SJSA1 (cell line): ENCODE results near the gene GSTA4. TPM values are rescaled to one million over a fixed set of nuclear protein-coding genes. Genes with fewer than 3 reads are reported as not detected.
"Not testable (repeated sequence)": the region's sequence is repeated elsewhere in the genome, so short reads cannot be mapped to it uniquely, and the experiment has no call there.

ENCODE experiments used
- DNase-seq, 2 experiments: peaks; one replicate each; pipeline ENCODE4 v3.0.0-alpha.2; 2015 to 2020; ENCODE audit warnings: low spot score in 2 of 2, low read depth in 1 of 2
- H3K27ac ChIP-seq: fragments of 250-450 bp; sonication (Bioruptor Pico); 2 replicates; pipeline ENCODE4 v1.5.1; 2020; ENCODE audit warnings: mild to moderate bottlenecking, moderate library complexity
- H3K27me3 ChIP-seq: fragments of 250-450 bp; sonication (Bioruptor Pico); replicated peaks from 2 replicates; pipeline ENCODE4 v1.5.1; 2020; ENCODE audit warnings: mild to moderate bottlenecking, moderate library complexity
- H3K36me3 ChIP-seq: fragments of 250-450 bp; sonication (Bioruptor Pico); 2 replicates; pipeline ENCODE4 v1.5.1; 2020; ENCODE audit warnings: mild to moderate bottlenecking
- H3K4me1 ChIP-seq: fragments of 250-450 bp; sonication (Bioruptor Pico); replicated peaks from 2 replicates; pipeline ENCODE4 v1.6.1; 2021; ENCODE audit warnings: mild to moderate bottlenecking
- H3K4me3 ChIP-seq: fragments of 250-450 bp; sonication (Bioruptor Pico); 2 replicates; pipeline ENCODE4 v1.5.1; 2020; ENCODE audit warnings: mild to moderate bottlenecking
- H3K9me3 ChIP-seq: fragments of 250-450 bp; sonication (Bioruptor Pico); replicated peaks from 2 replicates; pipeline ENCODE4 v1.5.1; 2020; ENCODE audit warnings: mild to moderate bottlenecking
- total RNA-seq: library from RNA; depleted of rRNA; stranded (reverse); fragments of >200 nt; shearing (Covaris generic); gene quantifications from 2 replicates; pipeline ENCODE4 v1.2.3, GENCODE V29; 2014; rRNA removed

The GSTA4 gene
- total RNA-seq, 1 experiment from 2014 or later = 25.8 TPM

DNA sequence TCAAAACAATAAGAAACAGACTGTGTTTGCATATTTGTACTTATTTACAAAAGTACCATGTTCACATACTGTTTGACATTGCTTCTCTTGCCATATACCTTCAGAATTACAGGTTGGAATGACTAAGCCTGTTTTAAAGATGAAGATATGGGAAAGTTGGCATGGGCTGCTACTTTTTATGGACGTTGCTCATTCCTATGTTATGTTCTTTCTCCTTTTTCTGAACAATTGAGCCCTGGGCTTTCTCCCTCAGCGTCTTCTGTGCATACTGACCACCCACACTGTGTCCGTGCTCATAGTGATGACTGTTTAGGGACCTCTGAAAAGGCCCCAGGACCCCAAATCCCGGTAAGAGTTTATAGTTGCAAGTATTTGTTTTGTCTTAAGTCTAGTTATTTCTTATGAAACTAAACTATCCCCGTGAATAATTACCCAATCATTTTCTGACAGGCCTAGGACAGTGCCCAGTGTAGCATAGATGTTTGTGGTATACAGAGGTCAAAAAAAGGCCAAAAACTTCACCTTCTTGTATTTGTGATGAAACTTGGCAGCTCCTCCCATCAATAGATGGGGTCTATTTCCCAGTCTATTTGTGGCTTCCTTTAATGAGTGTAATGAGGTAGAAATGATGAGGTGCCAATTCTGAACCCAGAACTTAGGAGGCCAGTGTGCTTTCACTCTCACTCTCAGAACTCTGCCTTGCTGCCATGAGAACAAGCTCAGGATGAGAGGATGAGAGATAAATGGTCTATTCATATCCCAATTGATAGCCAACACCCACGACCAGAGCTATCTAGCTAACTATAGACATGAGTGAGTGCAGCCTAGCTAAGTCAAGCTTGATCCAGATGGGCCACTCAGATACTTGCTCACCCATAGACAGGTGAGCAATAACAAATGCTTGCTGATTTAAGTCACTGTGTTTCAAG lies 40.9 kb downstream of the GSTA4 start:
- Histone ChIP-seq H3K4me3 (no peak overlapping the region), H3K9me3 (no peaks in the 10 kb centered on the region), H3K27me3 (no peaks in the 10 kb centered on the region), H3K4me1 (peaks cover 20% of the 10 kb centered on the region), H3K27ac (0 out of 2 replicates have a peak overlapping the region, but pooled peaks have one; percentile 20), H3K36me3 (no peaks in the 10 kb centered on the region)
- DNase-seq = peak; percentile 77 to 80

DNA sequence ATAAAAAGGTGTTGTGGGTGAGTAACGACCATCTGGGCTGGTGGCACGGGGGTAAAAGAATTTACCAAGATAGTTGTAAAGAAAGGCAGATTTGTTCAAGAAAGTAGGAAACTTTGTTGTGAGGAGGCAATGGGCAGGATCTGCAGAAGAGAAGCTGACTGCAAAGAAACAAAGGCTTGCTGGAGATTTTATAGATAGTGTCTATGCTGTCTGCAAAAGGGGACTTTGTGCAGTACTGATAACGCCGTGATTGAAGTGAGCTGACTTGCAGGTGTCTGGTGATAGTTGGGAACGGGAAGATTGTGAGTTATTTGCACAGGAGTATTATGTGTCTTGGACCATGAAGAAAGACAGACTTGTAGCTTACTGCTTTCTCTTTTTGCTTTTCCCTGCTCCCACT lies 48.8 kb downstream of the GSTA4 start:
- Histone ChIP-seq H3K9me3 (no peaks in the 10 kb centered on the region), H3K27ac (no peak overlapping the region), H3K27me3 (no peaks in the 10 kb centered on the region), H3K4me3 (no peak overlapping the region), H3K4me1 (no peaks in the 10 kb centered on the region), H3K36me3 (no peaks in the 10 kb centered on the region)
- DNase-seq = no peak

DNA sequence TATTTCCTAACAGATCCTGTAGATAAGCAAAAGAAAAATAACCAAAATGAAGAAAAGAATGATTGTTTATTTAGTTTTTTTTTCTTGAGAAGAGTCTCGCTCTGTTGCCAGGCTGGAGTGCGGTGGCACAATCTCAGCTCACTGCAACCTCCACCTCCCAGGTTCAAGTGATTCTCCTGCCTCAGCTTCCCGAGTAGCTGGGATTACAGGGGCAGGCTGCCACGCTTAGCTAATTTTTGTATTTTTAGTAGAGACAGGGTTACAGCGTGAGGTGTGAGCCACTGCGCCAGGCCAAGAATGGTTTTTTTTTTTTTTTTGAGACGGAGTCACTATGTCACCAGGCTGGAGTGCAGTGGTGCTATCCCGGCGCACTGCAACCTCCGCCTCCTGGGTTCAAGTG lies 52.3 kb downstream of the GSTA4 start:
- H3K27me3 ChIP-seq, H3K4me1 ChIP-seq, H3K4me3 ChIP-seq, H3K36me3 ChIP-seq, H3K27ac ChIP-seq, H3K9me3 ChIP-seq, DNase-seq: not testable (repeated sequence)

DNA sequence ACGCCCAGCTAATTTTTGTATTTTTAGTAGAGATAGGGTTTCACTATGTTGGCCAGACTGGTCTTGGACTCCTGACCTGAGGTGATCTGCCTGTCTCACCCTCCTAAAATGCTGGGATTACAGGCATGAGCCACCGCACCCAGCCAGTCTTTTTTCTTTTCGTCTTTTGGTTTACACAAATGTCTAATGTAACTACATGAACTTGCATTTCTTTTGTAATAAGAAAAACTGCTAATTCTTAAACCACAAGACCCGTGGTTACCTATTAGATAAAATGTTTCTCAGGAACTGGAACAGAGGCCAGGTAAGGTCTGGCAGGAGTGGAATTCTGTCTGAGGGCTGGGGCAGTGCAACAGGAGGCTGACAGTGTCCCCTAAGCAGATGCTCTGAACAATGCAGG lies 52.9 kb downstream of the GSTA4 start:
- DNase-seq = no peak
- no peak overlapping the region for H3K4me3 ChIP-seq
- no peaks in the 10 kb centered on the region for H3K27me3 ChIP-seq
- no peaks in the 10 kb centered on the region for H3K9me3 ChIP-seq
- H3K27ac ChIP-seq = no peak overlapping the region
- no peaks in the 10 kb centered on the region for H3K36me3 ChIP-seq
- peaks cover 5% of the 10 kb centered on the region for H3K4me1 ChIP-seq

DNA sequence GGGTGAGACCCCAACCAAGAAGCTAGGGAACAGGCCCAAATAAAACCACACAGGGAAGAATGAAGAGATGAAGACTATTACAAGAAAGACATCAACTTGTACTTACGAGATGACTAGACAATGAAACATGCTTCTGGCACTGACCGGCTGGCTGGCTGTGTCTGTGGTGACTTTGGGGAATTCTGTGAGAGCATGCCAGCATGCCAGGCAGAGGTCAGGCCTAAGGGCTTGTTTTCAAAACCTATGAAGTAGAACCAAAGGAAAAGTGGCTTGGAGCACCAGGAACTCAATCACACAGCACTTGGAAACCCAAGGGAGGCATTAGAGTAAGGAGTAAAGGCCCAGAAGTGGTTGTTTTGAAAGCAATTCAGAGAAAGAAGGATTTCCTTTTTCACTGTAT lies 57.2 kb downstream of the GSTA4 start:
- no peak overlapping the region for H3K27ac ChIP-seq

DNA sequence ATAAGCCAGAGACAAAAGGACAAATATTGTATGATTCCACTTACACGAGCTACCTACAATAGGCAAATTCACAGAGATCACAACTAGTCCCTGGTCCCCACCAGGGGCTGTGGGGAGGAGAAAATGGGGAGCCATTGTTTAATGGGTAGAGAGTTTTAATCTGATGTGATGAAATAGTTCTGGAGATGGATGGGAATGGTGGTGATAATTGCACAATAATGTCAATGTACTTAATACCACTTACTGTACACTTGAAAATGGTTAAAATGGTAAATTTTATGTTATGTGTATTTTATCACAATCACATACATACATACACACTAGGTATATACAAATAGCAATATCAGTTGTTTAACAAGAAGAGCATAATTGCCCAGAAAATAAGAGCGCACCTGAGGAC lies 61.3 kb downstream of the GSTA4 start:
- H3K36me3 ChIP-seq = no peaks in the 10 kb centered on the region
- H3K27ac ChIP-seq = no peak overlapping the region
- no peak overlapping the region for H3K4me3 ChIP-seq
- no peaks in the 10 kb centered on the region for H3K9me3 ChIP-seq
- no peak for DNase-seq
- peaks cover 19% of the 10 kb centered on the region for H3K4me1 ChIP-seq
- no peaks in the 10 kb centered on the region for H3K27me3 ChIP-seq

More for the DNA sequence above, 57.2 kb downstream of the GSTA4 start:
- H3K27me3 ChIP-seq = no peaks in the 10 kb centered on the region
- no peaks in the 10 kb centered on the region for H3K9me3 ChIP-seq
- no peaks in the 10 kb centered on the region for H3K36me3 ChIP-seq
- no peak overlapping the region for H3K4me3 ChIP-seq
- peaks cover 6% of the 10 kb centered on the region for H3K4me1 ChIP-seq
- no peak for DNase-seq

DNA sequence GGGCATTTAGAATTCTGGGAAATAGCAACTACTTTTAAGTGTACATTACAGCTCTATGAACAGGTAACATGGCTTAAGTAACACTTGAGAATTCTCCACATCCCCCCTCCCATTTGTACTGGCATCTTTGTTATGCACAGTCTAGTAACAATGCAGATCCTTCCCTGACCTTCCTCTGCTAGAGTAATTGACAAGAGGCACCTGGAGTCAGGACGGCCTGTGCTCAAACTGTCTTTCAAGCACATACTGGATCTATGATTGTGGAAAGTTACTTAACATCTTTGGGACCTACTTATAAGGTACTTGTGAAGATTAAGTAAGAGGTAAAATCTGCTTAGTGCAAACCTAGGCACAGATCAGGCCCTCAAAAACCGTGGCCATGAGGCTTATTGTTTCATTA lies 63.7 kb downstream of the GSTA4 start:
- Histone ChIP-seq H3K27ac (no peak overlapping the region), H3K27me3 (no peaks in the 10 kb centered on the region), H3K4me1 (peaks cover 16% of the 10 kb centered on the region), H3K4me3 (no peak overlapping the region), H3K36me3 (no peaks in the 10 kb centered on the region), H3K9me3 (no peaks in the 10 kb centered on the region)
- no peak for DNase-seq

DNA sequence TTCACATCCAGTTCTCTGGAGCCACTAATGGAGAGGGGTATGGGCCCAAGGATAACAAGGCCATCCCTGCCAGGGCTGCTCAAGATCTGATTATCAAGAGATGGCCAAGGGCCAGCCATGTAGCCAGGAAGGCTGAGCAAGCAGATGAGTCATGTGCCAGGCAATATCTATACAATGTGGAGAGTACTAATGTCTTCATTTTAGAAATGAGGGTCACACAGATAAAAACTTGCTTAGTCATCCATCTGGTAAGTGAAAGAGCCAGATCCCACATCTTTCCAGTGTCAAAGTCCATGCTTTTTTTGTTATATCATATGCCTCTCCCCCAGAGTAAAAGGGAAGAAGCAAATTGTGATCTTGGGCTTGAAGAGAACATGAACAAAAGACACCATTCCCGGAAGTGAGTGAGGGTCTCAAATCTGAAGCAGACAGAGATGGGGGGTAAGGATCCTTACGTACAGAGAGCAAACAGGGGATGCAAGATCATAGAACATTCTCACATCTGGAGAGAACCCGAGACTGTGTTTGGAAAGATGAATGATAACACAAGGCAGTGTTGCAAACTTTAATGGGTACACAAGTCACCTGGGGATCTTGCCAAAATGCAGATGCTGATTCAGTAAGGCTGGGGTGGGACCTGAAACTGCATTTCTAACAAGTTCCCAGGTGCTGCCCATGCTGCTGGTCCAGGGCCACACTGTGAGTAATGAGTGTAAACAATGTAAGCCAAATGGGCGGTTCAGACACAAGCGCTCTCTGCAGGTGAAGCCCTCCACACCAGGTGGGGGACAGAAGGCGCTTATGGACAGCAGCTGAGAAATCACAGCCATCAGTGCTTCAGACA lies 65.5 kb downstream of the GSTA4 start:
- no peaks in the 10 kb centered on the region for H3K36me3 ChIP-seq
- no peak overlapping the region for H3K4me3 ChIP-seq
- H3K4me1 ChIP-seq = peaks cover 20% of the 10 kb centered on the region
- H3K27me3 ChIP-seq = no peaks in the 10 kb centered on the region
- DNase-seq = peak; percentile 65 to 78
- H3K9me3 ChIP-seq = no peaks in the 10 kb centered on the region
- H3K27ac ChIP-seq = peak overlapping the region; percentile 48

Other genes starting within 250 kb of the GSTA4 start
- not detected in 2 replicates for gene GSTA2, start 231.8 kb downstream of the GSTA4 start, total RNA-seq
- 8.5 and 8.7 TPM in 2 replicates for gene GSTA1, start 191.5 kb downstream of the GSTA4 start, total RNA-seq
- gene GSTA5, start 154.5 kb downstream of the GSTA4 start, total RNA-seq = not detected in 2 replicates
- gene GSTA3, start 85.6 kb downstream of the GSTA4 start, total RNA-seq = not detected in 2 replicates
- 11.4 and 18.6 TPM in 2 replicates for gene CILK1, start 66.5 kb upstream of the GSTA4 start, total RNA-seq
- gene FBXO9, start 70.1 kb upstream of the GSTA4 start, total RNA-seq = 39.6 and 44.6 TPM in 2 replicates
- gene GCM1, start 153.6 kb upstream of the GSTA4 start, total RNA-seq = not detected in 2 replicates